Measurements from ENCODE around the gene TAF13. TPM values are rescaled to one million over a fixed set of nuclear protein-coding genes. Genes with fewer than 3 reads are reported as not detected.

Gene TAF13
- total RNA-seq, 6 experiments from 2014 or later = 94.3 to 150 (median 106) TPM

DNA sequence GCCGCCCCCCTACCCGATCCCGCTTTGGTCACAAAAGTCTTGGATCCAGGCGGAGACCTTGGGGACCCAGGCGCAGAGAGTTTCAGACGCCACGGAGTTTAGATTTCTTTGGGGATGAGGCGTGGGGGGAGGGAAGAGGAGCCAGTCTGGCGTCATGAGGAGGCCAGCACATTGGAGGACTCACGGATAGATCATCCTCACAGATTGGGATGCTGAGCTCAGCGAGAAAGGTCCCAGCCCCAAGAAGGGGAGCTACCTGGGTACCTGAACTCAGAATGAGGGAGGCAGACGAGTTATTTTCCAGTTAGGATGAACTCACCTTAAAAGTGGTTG lies 38.5 kb upstream of the TAF13 start:
- TF ChIP-seq, protein P1, sequence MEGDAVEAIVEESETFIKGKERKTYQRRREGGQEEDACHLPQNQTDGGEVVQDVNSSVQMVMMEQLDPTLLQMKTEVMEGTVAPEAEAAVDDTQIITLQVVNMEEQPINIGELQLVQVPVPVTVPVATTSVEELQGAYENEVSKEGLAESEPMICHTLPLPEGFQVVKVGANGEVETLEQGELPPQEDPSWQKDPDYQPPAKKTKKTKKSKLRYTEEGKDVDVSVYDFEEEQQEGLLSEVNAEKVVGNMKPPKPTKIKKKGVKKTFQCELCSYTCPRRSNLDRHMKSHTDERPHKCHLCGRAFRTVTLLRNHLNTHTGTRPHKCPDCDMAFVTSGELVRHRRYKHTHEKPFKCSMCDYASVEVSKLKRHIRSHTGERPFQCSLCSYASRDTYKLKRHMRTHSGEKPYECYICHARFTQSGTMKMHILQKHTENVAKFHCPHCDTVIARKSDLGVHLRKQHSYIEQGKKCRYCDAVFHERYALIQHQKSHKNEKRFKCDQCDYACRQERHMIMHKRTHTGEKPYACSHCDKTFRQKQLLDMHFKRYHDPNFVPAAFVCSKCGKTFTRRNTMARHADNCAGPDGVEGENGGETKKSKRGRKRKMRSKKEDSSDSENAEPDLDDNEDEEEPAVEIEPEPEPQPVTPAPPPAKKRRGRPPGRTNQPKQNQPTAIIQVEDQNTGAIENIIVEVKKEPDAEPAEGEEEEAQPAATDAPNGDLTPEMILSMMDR (IDR thresholded peaks at IDR 0.05) = no peak
- peak overlapping the region; percentile 72 for H3K4me3 Mint-ChIP-seq

DNA sequence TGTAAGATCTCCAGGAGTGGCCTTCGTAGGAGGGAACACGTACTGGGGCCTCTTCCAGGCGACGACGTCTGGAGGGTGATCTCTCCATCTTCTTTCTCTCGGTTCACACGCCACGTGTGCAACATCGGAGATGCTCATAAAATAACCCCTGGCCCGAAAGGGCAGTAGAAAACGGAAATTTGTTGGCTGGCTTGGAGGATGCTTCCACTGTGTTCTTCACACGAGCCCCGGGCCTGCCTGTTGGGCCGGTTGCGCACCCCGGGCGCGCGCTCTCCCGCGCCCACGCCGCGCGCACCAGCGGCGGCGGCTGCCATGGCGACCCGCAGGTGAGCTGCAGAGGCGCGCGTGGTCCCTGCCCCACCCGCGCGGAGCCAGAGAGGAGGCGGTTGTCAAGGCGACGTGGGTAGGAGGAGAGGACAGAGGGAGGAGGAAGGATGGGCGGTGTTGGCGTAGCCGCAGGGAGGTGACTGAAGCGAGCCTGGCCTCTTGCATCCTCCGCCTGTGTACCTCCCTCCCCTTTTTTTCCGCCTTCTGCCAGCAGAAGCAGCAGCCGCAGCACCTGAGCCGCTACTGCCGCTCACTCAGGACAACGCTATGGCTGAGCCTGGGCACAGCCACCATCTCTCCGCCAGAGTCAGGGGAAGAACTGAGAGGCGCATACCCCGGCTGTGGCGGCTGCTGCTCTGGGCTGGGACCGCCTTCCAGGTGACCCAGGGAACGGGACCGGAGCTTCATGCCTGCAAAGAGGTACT lies 38.0 kb upstream of the TAF13 start, which contains the start of gene ELAPOR1:
TSS of gene ELAPOR1 (plus strand) at position 526 of the 752 bp plus-strand sequence. CDS start at position 595, 69 bp downstream.
- Mint-ChIP-seq H3K4me1 (ENCODE audit: low read depth) (peaks cover 26% of the 10 kb centered on the region), H3K4me3 (peak within 1 kb of the TSS; percentile 83), H3K36me3 (ENCODE audit: low read depth) (no peaks in the 10 kb centered on the region), H3K27ac (peak within 1 kb of the TSS; percentile 82), H3K9me3 (no peaks in the 10 kb centered on the region), H3K27me3 (ENCODE audit: insufficient read depth) (peaks cover 43% of the 10 kb centered on the region)
- TF ChIP-seq, protein P1 (IDR thresholded peaks at IDR 0.05) = no peak
- DNase-seq = no peak

More for the DNA sequence above, 38.5 kb upstream of the TAF13 start:
- H3K27me3 Mint-ChIP-seq (ENCODE audit: insufficient read depth) = peaks cover 39% of the 10 kb centered on the region
- no peak for DNase-seq
- H3K27ac Mint-ChIP-seq = no peak overlapping the region
- no peaks in the 10 kb centered on the region for H3K9me3 Mint-ChIP-seq
- H3K4me1 Mint-ChIP-seq (ENCODE audit: low read depth) = peaks cover 26% of the 10 kb centered on the region
- no peaks in the 10 kb centered on the region for H3K36me3 Mint-ChIP-seq (ENCODE audit: low read depth)

DNA sequence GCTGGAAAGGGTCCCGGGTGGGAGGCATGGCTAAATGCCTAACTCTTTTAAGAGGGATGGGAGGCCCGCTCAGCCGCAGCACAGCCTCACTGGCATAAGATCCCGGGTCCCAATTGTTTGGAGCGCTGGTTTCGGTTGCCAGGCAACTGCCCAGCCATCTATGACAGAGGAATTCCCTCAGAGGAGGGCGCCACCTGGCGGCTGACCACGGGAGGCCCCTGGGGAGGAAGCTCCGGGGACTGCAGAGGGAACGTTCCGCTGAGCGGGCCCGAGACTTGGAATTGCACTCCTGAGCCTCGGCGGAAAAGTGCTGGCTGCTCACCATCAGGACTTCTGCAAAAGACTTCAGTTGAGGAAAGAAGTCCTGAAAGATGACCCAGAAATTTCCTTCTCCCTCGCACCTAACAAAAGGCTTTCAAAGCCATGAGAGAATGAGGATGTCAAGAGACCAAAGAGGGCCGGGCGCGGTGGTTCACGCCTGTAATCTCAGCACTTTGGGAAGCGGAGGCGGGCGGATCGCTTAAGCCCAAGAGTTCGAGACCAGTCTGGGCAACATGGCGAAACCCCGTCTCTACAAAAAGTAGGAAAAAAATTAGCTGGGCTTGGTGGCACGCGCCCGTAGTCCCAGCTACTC lies 37.0 kb upstream of the TAF13 start:
- H3K27me3 Mint-ChIP-seq (ENCODE audit: insufficient read depth) = peaks cover 36% of the 10 kb centered on the region

DNA sequence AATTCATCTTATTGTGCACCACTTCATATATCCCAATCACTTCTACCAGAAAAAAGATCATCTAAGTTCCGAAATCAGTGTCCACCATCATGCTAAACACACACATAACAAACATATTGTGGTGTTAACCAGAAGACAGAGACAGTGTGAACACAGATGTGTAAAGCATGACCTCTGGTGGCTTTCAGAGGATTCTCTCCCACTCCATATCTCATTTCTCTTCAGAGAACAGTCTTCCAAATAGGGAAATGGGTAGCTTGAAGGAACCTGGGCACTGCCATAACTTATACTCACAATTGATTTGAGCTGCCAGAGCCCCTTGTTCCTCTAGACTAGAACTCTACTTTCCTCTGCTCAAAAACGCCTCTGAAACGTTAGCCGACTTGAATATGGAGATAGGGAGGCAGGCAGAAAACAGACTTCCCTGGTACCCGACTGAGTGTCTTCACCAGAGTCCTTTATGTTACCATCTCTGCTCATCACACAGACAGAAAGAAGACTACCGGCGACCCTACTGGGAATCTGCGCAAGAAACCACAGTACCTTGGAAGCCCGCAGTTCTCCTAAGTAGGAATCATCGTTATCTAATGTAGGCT lies 36.4 kb upstream of the TAF13 start:
- peak; percentile 21 for DNase-seq
- H3K27ac Mint-ChIP-seq = peak overlapping the region; percentile 82
- peaks cover 36% of the 10 kb centered on the region for H3K27me3 Mint-ChIP-seq (ENCODE audit: insufficient read depth)
- TF ChIP-seq, protein P1 (IDR thresholded peaks at IDR 0.05) = no peak
- peak overlapping the region; percentile 83 for H3K4me3 Mint-ChIP-seq
- no peaks in the 10 kb centered on the region for H3K36me3 Mint-ChIP-seq (ENCODE audit: low read depth)
- H3K4me1 Mint-ChIP-seq (ENCODE audit: low read depth) = peaks cover 26% of the 10 kb centered on the region
- H3K9me3 Mint-ChIP-seq = no peaks in the 10 kb centered on the region

More for the DNA sequence above, 37.0 kb upstream of the TAF13 start:
- H3K4me3 Mint-ChIP-seq = peak overlapping the region; percentile 83
- H3K9me3 Mint-ChIP-seq = no peaks in the 10 kb centered on the region
- TF ChIP-seq, protein P1 (IDR thresholded peaks at IDR 0.05) = peak; percentile 99
- H3K36me3 Mint-ChIP-seq (ENCODE audit: low read depth) = no peaks in the 10 kb centered on the region
- H3K4me1 Mint-ChIP-seq (ENCODE audit: low read depth) = peaks cover 26% of the 10 kb centered on the region
- H3K27ac Mint-ChIP-seq = peak overlapping the region; percentile 82
- peak; percentile 80 for DNase-seq

DNA sequence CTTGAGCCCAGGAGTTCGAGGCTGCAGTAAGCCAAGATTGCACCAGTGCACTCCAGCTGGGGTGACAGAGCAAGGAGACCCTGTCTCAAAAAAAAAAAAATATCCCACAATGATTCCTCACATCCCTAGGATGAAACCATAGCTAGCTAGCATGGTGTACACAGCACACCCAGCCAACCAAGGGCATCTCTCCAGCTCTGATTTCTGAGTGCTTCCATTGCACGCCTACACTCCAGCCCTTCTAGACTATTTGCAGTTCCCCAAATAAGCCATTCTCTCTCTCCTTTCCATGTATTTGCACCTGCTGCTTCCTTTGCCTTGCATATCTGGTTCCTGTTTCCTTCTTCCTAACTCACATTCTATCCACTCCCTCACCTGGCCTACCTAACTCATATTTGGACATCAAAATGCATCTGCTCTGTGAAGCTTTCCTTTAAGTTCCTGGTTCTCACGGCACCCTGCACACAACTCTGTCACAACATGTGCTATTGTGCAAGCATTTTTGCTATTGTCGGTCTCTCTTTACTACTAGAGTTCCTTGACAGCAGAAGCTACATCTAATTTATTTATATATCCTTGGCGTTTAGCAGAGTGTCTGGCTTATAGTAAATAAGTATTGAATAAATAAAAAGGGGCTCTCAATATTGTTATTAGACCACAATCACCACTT lies 35.7 kb upstream of the TAF13 start:
- Mint-ChIP-seq H3K4me3 (no peak overlapping the region), H3K27me3 (ENCODE audit: insufficient read depth) (peaks cover 36% of the 10 kb centered on the region), H3K9me3 (no peaks in the 10 kb centered on the region), H3K27ac (peak overlapping the region; percentile 82; the same call in 1 of the 2 replicates), H3K4me1 (ENCODE audit: low read depth) (peaks cover 26% of the 10 kb centered on the region), H3K36me3 (ENCODE audit: low read depth) (no peaks in the 10 kb centered on the region)
- DNase-seq = no peak
- TF ChIP-seq, protein P1 (IDR thresholded peaks at IDR 0.05) = no peak
